Transverse colon (tissue), 4 donors: ENCODE data around the gene NR0B2.

Source experiments
- CTCF ChIP-seq, 5 experiments: fragments of 200-600 bp in 3 of 5; fragments of 450-650 bp in 2 of 5; sonication (generic) in 3 of 5; IDR thresholded peaks; 1 replicate in 2 of 5; 2 replicates in 3 of 5; pipeline ENCODE4 v1.5.1; 2016 to 2017; ENCODE audit warnings: antibody characterized with exemption in 5 of 5, inconsistent platforms in 3 of 5, mild to moderate bottlenecking in 2 of 5, moderate library complexity in 1 of 5
- EP300 ChIP-seq: sonication (generic); formaldehyde crosslinking; IDR thresholded peaks from one replicate; pipeline ENCODE4 v1.6.1; 2017; ENCODE audit warnings: antibody characterized with exemption, low read depth
- POLR2A ChIP-seq: fragments of 450-650 bp; IDR thresholded peaks from one replicate; pipeline ENCODE4 v1.6.1; 2016; ENCODE audit warnings: antibody characterized with exemption, mild to moderate bottlenecking, moderate library complexity
- POLR2AphosphoS5 ChIP-seq, 3 donors: sonication (generic); formaldehyde crosslinking; IDR thresholded peaks; one replicate each; pipeline ENCODE4 v1.6.1; 2016; ENCODE audit warnings: antibody characterized with exemption in 3 of 3

GRCh38 chr1:26938659-26939025 is 24.9 kb upstream of the NR0B2 start:
- TF ChIP-seq CTCF (IDR thresholded peaks at IDR 0.05) (no peak), POLR2A (no peak), POLR2AphosphoS5 (IDR thresholded peaks at IDR 0.05) (no peak), EP300 (no peak)
